Thyroid gland (tissue), 4 donors: Measurements from ENCODE around the gene DBF4B. TPM values are rescaled to one million over a fixed set of nuclear protein-coding genes. Genes with fewer than 3 reads are reported as not detected.

ENCODE experiments used
- DNase-seq, 2 donors: peaks; one replicate each; pipeline ENCODE4 v3.0.0-alpha.2; 2019
- H3K27ac ChIP-seq, 3 donors: fragments of 200-600 bp; sonication (generic); 1 replicate in 2 of 3; 2 replicates in 1 of 3; pipeline ENCODE4 v1.5.1; 2016 to 2019; ENCODE audit warnings: mild to moderate bottlenecking in 1 of 3, moderate library complexity in 1 of 3
- H3K27me3 ChIP-seq: fragments of 200-600 bp; sonication (generic); one replicate; pipeline ENCODE4 v1.5.1; 2019
- H3K36me3 ChIP-seq, 2 donors: fragments of 200-600 bp; sonication (generic); one replicate each; pipeline ENCODE4 v1.5.1; 2016 to 2019
- H3K4me1 ChIP-seq, 2 donors: fragments of 200-600 bp; sonication (generic); one replicate each; pipeline ENCODE4 v1.5.1; 2017 to 2019
- H3K4me3 ChIP-seq, 3 donors: fragments of 200-600 bp; sonication (generic); replicated peaks in 1 of 3; 1 replicate in 2 of 3; 2 replicates in 1 of 3; pipeline ENCODE4 v1.5.1; 2016; ENCODE audit warnings: mild to moderate bottlenecking in 1 of 3
- H3K9me3 ChIP-seq: fragments of 200-600 bp; sonication (generic); one replicate; pipeline ENCODE4 v1.5.1; 2017
- POLR2A ChIP-seq, 2 donors: fragments of 450-650 bp; IDR thresholded peaks; one replicate each; pipeline ENCODE4 v1.6.1; 2017; ENCODE audit warnings: antibody characterized with exemption in 2 of 2, mild to moderate bottlenecking in 2 of 2, moderate library complexity in 1 of 2
- WGBS, 2 donors: methylation state at CpG; one replicate each; pipeline ENCODE4 v1.1.5; 2017; 5-methylcytosine and 5-hydroxymethylcytosine counted together
- intact Hi-C: fragments of 100-400 bp; cut with DNase I; formaldehyde crosslinking; loops from one replicate; pipeline ENCODE4 v1.15.1; 2023
- total RNA-seq, 4 donors: library from RNA; depleted of rRNA; stranded (reverse); fragments of >200 nt; gene quantifications; one replicate each; pipeline ENCODE4 v1.2.3, GENCODE V29; 2016
- TF ChIP-seq, protein P1 (sequence below), 6 experiments: fragments of 200-600 bp in 3 of 6; fragments of 450-650 bp in 3 of 6; sonication (generic) in 3 of 6; IDR thresholded peaks; one replicate each; pipeline ENCODE4 v1.5.1; 2016 to 2019; ENCODE audit warnings: antibody characterized with exemption in 6 of 6, mild to moderate bottlenecking in 2 of 6, inconsistent platforms in 1 of 6, moderate library complexity in 1 of 6

DBF4B gene
- total RNA-seq, 4 donors from 2014 or later = 2.4 to 8.0 (median 5.1) TPM

DNA sequence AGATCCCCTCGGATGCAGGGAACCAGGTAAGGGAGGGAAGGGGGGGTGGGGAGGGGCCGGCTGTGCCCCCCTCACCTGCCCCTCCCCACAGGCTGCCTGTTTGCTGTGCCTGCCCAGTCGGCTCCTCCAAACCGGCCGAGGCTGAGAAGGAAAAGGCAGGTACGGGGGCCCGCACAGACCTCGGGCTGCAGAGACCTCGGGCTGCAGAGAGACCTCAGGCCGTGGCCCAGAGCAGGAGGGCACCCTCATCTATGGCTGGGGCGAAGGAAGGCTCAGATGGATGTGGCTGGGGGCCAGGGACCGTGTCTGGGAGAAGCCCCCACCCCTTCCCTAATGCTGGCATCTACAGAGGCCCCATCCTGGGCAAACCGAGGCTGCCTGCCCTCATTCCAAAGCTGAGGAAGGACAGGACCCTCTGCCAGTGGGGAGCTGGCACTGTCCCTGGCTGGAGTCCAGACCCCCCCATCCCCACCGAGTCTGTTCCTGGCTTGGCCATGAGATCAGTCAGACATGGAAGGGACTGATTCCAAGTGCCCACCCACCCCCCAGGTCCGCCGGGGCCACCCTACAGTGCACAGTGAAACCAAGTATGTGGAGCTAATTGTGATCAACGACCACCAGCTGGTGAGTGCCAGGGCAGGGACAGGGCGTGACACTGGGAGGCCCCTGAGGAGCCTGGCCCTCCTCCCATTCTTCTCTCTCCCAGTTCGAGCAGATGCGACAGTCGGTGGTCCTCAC, 64.0 kb downstream of the DBF4B start:
- intact Hi-C loops = no loop called here
- no peak for DNase-seq
- no peak for TF ChIP-seq POLR2A (IDR thresholded peaks at IDR 0.05)
- TF ChIP-seq, protein P1, sequence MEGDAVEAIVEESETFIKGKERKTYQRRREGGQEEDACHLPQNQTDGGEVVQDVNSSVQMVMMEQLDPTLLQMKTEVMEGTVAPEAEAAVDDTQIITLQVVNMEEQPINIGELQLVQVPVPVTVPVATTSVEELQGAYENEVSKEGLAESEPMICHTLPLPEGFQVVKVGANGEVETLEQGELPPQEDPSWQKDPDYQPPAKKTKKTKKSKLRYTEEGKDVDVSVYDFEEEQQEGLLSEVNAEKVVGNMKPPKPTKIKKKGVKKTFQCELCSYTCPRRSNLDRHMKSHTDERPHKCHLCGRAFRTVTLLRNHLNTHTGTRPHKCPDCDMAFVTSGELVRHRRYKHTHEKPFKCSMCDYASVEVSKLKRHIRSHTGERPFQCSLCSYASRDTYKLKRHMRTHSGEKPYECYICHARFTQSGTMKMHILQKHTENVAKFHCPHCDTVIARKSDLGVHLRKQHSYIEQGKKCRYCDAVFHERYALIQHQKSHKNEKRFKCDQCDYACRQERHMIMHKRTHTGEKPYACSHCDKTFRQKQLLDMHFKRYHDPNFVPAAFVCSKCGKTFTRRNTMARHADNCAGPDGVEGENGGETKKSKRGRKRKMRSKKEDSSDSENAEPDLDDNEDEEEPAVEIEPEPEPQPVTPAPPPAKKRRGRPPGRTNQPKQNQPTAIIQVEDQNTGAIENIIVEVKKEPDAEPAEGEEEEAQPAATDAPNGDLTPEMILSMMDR (IDR thresholded peaks at IDR 0.05) = no peak
- Histone ChIP-seq H3K9me3 (no peaks in the 10 kb centered on the region), H3K4me1 (peaks cover 11 to 13% of the 10 kb centered on the region in 2 donors), H3K4me3 (no peak overlapping the region), H3K36me3 (no peaks in the 10 kb centered on the region), H3K27ac (no peak overlapping the region), H3K27me3 (no peaks in the 10 kb centered on the region)
- WGBS, 2 donors = 65 to 74% methylated on average over 12 to 13 of the region's 21 CpGs

DNA sequence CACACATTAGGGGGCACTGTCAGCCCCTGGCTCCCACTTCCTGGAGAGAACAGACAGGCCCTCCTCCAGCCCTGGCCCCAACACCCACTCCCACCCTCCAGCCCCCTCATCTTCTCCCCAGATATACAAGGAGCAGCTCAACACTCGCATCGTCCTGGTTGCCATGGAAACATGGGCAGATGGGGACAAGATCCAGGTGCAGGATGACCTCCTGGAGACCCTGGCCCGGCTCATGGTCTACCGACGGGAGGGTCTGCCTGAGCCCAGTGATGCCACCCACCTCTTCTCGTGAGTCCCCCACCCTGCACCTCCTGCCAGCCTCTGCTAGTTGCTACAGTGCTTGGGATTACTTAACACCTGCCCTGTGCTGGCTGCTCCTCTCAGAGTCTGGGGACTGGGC, 64.7 kb downstream of the DBF4B start:
- H3K4me1 ChIP-seq = peaks cover 11 to 13% of the 10 kb centered on the region in 2 donors
- H3K36me3 ChIP-seq = no peaks in the 10 kb centered on the region
- 55 to 80% methylated on average over 1 to 6 of the region's 6 CpGs for WGBS, 2 donors
- no peaks in the 10 kb centered on the region for H3K9me3 ChIP-seq
- H3K27me3 ChIP-seq = no peaks in the 10 kb centered on the region
- no peak overlapping the region for H3K4me3 ChIP-seq
- intact Hi-C loops = no loop called here
- no peak for TF ChIP-seq POLR2A (IDR thresholded peaks at IDR 0.05)
- no peak for DNase-seq
- H3K27ac ChIP-seq = no peak overlapping the region

DNA sequence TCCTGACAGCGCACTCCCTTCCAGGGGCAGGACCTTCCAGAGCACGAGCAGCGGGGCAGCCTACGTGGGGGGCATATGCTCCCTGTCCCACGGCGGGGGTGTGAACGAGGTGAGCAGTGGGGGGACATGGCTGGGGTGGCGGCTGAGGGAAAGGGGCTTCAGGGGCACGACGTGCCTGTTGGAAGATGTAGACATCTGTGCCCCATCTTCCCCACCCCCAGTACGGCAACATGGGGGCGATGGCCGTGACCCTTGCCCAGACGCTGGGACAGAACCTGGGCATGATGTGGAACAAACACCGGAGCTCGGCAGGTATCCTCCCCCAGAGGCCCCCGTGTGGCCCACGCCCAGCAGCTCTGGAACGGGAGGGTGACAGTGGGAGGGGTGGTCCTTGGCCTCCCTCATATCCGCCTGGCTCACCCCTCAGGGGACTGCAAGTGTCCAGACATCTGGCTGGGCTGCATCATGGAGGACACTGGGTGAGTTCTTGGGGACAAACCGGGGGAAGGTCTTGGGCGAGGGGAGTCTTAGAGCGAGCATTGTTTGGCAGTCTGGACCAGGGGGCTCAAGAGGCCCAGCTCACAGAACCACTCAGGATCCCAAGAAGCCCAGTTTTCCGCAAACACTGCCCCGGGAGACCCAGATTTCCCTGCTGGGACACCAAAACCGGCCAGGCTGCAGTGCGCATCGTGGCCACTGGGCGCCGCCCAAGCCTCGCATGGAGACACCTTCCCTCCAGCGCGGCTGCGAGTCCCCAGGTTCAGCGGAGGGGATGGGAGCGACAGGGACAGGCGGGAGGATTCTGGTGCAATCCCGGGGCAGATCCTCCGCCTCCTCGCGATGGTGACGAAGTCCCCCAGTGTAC, 66.0 kb downstream of the DBF4B start:
- peak; percentile 88 for DNase-seq
- Histone ChIP-seq H3K4me1 (peaks cover 13 to 21% of the 10 kb centered on the region in 2 donors), H3K9me3 (no peaks in the 10 kb centered on the region), H3K36me3 (no peaks in the 10 kb centered on the region), H3K27me3 (no peaks in the 10 kb centered on the region), H3K27ac (no peak overlapping the region), H3K4me3 (peak overlapping the region in 2 of 3 donors; percentile 19 to 42)
- no peak for TF ChIP-seq POLR2A (IDR thresholded peaks at IDR 0.05)
- TF ChIP-seq, protein P1 (IDR thresholded peaks at IDR 0.05) = peak; percentile 92 to 99 (median 98)
- intact Hi-C loops = loop anchor here (2.0 to 5.0 kb wide), 3 partner anchors 90 to 358 kb away; partner anchors contain the start of gene PLCD3
- WGBS, 2 donors = 19 to 21% methylated on average over 32 to 36 of the region's 42 CpGs

DNA sequence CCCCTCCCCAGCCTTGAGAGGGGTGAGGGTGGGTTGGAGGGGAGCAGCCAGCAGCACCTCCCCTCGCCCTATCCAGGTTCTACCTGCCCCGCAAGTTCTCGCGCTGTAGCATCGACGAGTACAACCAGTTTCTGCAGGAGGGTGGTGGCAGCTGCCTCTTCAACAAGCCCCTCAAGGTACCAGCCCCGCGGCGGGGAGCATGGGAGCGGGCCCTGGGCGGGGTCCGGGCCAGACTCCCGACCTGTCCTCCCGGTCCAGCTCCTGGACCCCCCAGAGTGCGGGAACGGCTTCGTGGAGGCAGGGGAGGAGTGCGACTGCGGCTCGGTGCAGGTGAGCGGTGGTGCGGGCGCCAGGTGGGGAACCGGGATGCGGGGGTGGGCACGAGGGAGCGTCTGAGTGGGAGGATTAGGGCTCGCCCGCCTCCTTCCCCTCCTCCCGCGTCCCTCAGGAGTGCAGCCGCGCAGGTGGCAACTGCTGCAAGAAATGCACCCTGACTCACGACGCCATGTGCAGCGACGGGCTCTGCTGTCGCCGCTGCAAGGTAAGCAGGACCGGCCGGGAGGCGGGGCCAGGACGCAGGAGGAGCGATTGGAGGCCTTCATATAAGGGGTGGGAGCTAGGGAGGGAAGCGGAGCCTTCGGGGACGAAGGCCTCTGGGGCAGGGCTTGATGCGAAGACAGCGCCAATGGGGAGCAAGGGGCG, 66.8 kb downstream of the DBF4B start:
- Histone ChIP-seq H3K27ac (no peak overlapping the region), H3K27me3 (no peaks in the 10 kb centered on the region), H3K36me3 (no peaks in the 10 kb centered on the region), H3K4me1 (peaks cover 13 to 22% of the 10 kb centered on the region in 2 donors), H3K4me3 (peak overlapping the region in 2 of 3 donors; percentile 19 to 42), H3K9me3 (no peaks in the 10 kb centered on the region)
- intact Hi-C loops = loop anchor here (2.0 to 5.0 kb wide), 3 partner anchors 90 to 357 kb away; partner anchors contain the start of gene PLCD3
- whole genome bisulfite sequencing, 2 donors = 0 to 3% methylated on average over 9 to 23 of the region's 50 CpGs
- DNase-seq = peak; percentile 97 to 98
- TF ChIP-seq POLR2A (IDR thresholded peaks at IDR 0.05) = peak in 1 of 2 donors; percentile 25
- TF ChIP-seq, protein P1 (IDR thresholded peaks at IDR 0.05) = peak in 1 of 6 experiments; percentile 11
